Nephron progenitor cell (in vitro differentiated cells): ENCODE results near the gene RASGRP2.

Experiments used
- DNase-seq: peaks from one replicate; pipeline ENCODE4 v3.0.0; 2021
- H3K27ac Mint-ChIP-seq: 2 replicates; pipeline ENCODE4 v1.8.0; 2021; ENCODE audit warnings: mild to moderate bottlenecking, moderate library complexity, mixed read lengths
- H3K27me3 Mint-ChIP-seq: 2 replicates; pipeline ENCODE4 v1.8.0; 2021; ENCODE audit warnings: mild to moderate bottlenecking, low read depth, mixed read lengths; ENCODE audit not compliant: poor library complexity
- H3K36me3 Mint-ChIP-seq: 2 replicates; pipeline ENCODE4 v1.8.0; 2021; ENCODE audit warnings: low read depth, mixed read lengths
- H3K4me1 Mint-ChIP-seq: 2 replicates; pipeline ENCODE4 v1.8.0; 2021; ENCODE audit warnings: mixed read lengths
- H3K4me3 Mint-ChIP-seq: 2 replicates; pipeline ENCODE4 v1.8.0; 2021; ENCODE audit warnings: mild to moderate bottlenecking, moderate library complexity, mixed read lengths
- H3K9me3 Mint-ChIP-seq: 2 replicates; pipeline ENCODE4 v1.8.0; 2021; ENCODE audit warnings: mild to moderate bottlenecking, moderate library complexity, mixed read lengths
- TF ChIP-seq, protein P1 (sequence below): fragments of 200-600 bp; sonication (generic); IDR thresholded peaks from 2 replicates; pipeline ENCODE4 v1.5.0; 2021; ENCODE audit warnings: antibody characterized with exemption

Gene RASGRP2

DNA sequence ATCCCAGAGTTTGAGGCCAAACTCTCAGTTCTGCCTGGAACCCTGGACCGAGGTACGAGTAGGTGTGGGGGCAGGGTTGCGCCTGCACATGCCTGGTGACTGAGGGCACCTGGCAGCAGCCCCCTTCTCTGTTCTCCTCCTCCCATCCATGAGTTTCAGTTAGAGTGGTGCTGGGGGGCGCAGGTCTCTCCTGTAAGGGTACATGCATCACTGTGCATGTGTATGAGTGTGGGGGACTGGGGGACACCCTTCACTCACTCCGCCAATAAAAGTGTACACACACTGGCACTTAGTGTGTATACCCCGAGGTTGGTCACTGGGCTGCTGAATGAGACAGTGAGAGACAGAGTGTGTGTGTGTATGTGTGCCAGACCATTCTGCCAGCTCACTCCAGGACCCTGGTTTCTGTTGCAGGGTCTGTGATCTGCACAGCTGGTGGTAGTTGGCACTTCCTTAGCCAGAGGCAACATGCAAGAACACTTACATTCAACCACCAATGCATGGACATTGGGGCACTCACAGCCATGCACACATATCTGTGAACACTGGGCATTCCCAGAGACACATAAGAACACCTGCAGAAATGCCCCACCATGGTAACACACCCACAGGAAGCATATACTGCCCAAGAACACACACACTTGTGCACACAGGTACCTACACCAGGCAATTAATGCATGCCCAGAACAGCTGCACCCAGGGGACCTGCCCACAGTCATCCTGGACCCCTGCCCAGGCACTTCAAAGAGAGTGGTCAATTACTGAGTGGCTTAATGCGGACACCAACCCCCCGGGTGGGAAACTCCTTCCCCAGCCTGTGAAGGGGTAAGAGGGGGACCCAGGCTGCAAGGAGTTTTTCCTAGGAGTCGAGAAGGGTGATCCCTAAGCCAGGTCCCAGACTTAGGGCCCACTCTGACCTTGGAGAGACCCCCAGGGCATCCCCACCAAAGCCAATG, 19.8 kb downstream of the RASGRP2 start:
- H3K27ac Mint-ChIP-seq = no peak overlapping the region
- no peaks in the 10 kb centered on the region for H3K36me3 Mint-ChIP-seq
- DNase-seq = no peak
- TF ChIP-seq, protein P1, sequence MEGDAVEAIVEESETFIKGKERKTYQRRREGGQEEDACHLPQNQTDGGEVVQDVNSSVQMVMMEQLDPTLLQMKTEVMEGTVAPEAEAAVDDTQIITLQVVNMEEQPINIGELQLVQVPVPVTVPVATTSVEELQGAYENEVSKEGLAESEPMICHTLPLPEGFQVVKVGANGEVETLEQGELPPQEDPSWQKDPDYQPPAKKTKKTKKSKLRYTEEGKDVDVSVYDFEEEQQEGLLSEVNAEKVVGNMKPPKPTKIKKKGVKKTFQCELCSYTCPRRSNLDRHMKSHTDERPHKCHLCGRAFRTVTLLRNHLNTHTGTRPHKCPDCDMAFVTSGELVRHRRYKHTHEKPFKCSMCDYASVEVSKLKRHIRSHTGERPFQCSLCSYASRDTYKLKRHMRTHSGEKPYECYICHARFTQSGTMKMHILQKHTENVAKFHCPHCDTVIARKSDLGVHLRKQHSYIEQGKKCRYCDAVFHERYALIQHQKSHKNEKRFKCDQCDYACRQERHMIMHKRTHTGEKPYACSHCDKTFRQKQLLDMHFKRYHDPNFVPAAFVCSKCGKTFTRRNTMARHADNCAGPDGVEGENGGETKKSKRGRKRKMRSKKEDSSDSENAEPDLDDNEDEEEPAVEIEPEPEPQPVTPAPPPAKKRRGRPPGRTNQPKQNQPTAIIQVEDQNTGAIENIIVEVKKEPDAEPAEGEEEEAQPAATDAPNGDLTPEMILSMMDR = no peak
- peaks cover 45% of the 10 kb centered on the region for H3K4me1 Mint-ChIP-seq
- peak overlapping the region; percentile 60 for H3K4me3 Mint-ChIP-seq
- H3K27me3 Mint-ChIP-seq = peaks cover 44% of the 10 kb centered on the region
- H3K9me3 Mint-ChIP-seq = no peaks in the 10 kb centered on the region

DNA sequence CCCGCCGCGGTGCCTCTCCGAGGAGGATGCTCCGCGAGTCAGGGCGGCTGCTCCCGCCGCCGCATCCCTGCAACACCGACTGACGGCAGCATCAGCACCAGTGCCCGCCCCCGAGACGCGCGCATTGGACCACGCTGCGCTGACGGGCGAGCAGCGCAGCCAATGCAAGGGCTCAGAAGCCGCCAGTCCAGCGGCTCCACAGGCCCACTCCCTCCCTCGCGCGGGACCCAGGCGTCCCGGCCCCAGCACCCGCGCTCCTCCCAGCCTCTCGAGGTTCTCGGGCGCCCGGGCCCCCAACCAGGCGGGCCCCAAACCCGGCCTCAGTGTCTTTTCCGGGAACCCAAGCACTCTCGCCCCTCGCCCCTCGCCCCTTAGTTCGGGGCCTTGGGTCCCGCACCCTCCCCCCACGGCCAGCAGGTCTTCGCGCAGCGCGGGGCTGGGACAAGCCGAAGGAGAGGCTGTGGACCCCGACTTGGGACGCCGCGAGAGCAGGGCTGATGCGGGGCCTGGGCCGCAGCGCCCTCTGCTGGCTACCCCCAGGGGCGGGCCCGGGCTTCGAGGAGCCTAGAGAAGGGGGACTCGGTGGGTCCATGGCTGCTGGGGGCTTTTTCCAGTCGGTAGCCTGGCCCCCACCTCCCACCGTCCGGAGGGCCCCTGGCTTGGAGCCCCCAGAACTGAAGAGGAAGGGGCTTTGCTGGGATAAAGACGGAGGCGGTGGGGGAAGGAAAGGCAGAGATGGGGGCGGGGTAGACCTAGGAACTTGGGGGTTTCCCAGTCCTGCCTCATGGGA, 20.6 kb downstream of the RASGRP2 start, which contains the start of gene NRXN2:
TSS of gene NRXN2 (minus strand) at position 81 of the 790 bp plus-strand sequence. CDS start 9,498 bp downstream, outside the sequence.
- DNase-seq = peak; percentile 88
- Mint-ChIP-seq H3K4me1 (peaks cover 47% of the 10 kb centered on the region), H3K4me3 (peak within 1 kb of the TSS; percentile 60), H3K27me3 (peaks cover 53% of the 10 kb centered on the region), H3K27ac (no peak within 1 kb of the TSS), H3K36me3 (no peaks in the 10 kb centered on the region), H3K9me3 (no peaks in the 10 kb centered on the region)
- TF ChIP-seq, protein P1 = peak; percentile 94

DNA sequence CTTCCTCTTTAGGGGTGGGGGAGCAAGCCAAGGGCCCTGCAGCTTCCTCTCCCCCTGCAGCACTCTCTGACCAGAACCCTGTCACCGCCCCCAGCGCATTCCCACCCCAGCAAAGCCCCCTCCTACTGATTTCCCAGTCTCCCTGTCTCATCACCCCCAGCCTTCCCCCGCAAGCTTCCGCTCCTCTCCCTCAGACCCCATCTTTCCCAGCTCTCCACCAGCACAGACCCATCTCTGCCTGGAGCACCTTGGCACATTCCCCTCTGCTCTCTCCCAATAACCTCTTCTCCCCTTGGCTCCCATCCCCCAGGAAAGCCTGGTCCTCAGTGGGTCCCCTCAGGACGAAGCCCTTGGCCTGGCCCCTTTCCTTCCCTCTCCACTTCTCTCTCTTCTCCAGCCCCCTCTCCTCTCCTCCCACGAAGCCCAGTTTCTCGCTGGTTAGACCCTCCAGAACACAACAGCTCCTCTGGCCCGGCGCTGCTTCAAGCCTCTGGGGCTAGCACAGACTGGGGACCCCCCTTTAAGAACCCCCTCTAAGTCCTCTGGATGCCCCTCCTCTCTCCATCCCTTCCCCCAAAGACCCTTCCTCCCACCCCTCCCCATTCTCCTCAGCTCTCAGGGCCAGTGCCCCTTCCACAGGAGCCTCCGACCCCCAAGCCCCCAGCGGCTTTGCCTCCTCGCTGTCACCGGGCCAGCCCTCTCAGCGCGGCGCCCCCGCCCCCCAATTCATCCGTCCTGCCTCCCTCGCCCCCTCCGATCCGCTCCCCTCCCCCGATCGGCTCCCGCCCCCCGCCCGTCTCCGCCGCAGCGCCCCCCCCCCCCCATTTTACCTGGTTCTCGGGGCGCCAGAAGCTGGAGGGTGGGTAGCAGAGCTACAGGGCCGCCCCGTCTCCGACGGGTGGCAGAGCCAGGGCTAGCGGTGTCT, 21.5 kb downstream of the RASGRP2 start:
- peak overlapping the region; percentile 30 for H3K4me3 Mint-ChIP-seq
- TF ChIP-seq, protein P1 = no peak
- no peak overlapping the region for H3K27ac Mint-ChIP-seq
- H3K9me3 Mint-ChIP-seq = no peaks in the 10 kb centered on the region
- DNase-seq = no peak
- no peaks in the 10 kb centered on the region for H3K36me3 Mint-ChIP-seq
- peaks cover 46% of the 10 kb centered on the region for H3K4me1 Mint-ChIP-seq
- peaks cover 62% of the 10 kb centered on the region for H3K27me3 Mint-ChIP-seq

DNA sequence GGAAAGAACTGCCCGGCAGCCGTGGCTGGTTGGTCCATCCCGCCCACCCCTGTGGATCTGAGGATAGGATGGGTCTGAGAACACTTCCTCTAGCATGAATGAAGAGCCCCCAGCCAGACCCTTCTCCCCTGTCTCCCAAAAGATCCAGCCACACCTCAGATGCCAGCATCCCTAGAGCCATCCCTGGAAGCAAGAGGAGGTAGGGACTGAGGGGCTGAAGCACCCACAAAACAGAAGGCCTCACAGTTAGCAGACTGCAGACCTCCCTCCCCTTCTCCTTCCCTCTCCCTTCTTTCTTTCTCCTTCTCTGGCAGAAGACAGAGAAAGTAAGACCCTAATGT, 22.6 kb downstream of the RASGRP2 start:
- no peak for DNase-seq
- Mint-ChIP-seq H3K36me3 (no peaks in the 10 kb centered on the region), H3K4me1 (peaks cover 46% of the 10 kb centered on the region), H3K27me3 (peaks cover 73% of the 10 kb centered on the region), H3K27ac (no peak overlapping the region), H3K9me3 (no peaks in the 10 kb centered on the region), H3K4me3 (no peak overlapping the region)
- TF ChIP-seq, protein P1 = no peak

DNA sequence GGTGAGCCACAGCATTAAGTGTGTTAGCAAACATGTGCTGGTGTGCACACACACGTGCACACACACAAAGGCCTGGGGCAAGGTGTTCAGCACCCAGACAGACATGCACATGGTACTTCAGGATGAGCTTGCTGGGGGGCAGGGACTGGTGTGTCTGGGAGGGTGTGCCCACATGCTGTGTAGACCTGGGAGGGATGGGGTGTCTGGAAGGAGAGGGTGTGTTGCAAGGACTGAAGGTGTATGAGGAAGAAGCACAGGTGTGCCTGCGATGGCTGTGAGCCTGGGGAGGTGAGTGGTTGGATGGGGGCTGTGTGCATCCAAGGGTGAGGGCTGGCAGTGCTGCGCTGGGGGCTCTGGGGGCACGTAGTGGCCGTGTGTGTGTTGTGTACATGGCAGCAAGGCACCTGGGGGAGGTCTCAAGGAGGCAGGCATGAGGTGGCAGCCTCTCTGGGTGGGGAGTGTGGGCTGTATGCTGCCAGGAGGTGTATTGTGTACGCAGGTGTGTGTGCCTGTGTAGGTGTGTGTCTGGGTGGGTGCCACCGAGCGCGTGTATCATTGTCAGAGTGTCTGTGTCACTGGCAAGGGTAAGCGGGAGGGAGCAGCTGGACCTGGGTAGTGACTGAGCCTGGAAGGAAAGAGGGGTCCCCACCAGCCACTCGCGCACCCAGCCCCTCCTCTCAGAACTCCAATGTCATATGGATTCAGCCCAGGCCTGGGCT, 23.1 kb downstream of the RASGRP2 start:
- H3K9me3 Mint-ChIP-seq = no peaks in the 10 kb centered on the region
- peaks cover 46% of the 10 kb centered on the region for H3K4me1 Mint-ChIP-seq
- H3K27ac Mint-ChIP-seq = no peak overlapping the region
- no peak for DNase-seq
- no peaks in the 10 kb centered on the region for H3K36me3 Mint-ChIP-seq
- H3K4me3 Mint-ChIP-seq = no peak overlapping the region
- TF ChIP-seq, protein P1 = no peak
- peaks cover 78% of the 10 kb centered on the region for H3K27me3 Mint-ChIP-seq
